Thymus (tissue), 11 donors: ENCODE data around the gene SNX3. TPM values are rescaled to one million over a fixed set of nuclear protein-coding genes. Genes with fewer than 3 reads are reported as not detected.
"Not testable (repeated sequence)": the region's sequence is repeated elsewhere in the genome, so short reads cannot be mapped to it uniquely, and the experiment has no call there.

Experiments used
- DNase-seq, 9 donors: peaks; one replicate each; pipeline ENCODE4 v3.0.0-alpha.2; 2013; ENCODE audit warnings: low spot score in 9 of 9, low read depth in 6 of 9, missing footprints in 1 of 9
- H3K27ac ChIP-seq, 2 donors: one replicate each; pipeline ENCODE4 v1.5.1; 2013; ENCODE audit warnings: control low read depth in 1 of 2, low read depth in 1 of 2, low read length in 1 of 2, mild to moderate bottlenecking in 1 of 2, moderate library complexity in 1 of 2
- H3K27me3 ChIP-seq, 2 donors: one replicate each; pipeline ENCODE4 v1.5.1; 2013; ENCODE audit warnings: low read length in 1 of 2; ENCODE audit not compliant: control insufficient read depth in 2 of 2, insufficient read depth in 1 of 2
- H3K36me3 ChIP-seq, 2 donors: one replicate each; pipeline ENCODE4 v1.5.1; 2013; ENCODE audit warnings: low read length in 1 of 2, mild to moderate bottlenecking in 1 of 2, moderate library complexity in 1 of 2; ENCODE audit not compliant: control insufficient read depth in 2 of 2, insufficient read depth in 2 of 2
- H3K4me1 ChIP-seq, 2 donors: one replicate each; pipeline ENCODE4 v1.5.1; 2013; ENCODE audit warnings: low read length in 2 of 2; ENCODE audit not compliant: control insufficient read depth in 2 of 2, insufficient read depth in 2 of 2
- H3K4me3 ChIP-seq, 2 donors: one replicate each; pipeline ENCODE4 v1.5.1; 2013; ENCODE audit warnings: low read length in 2 of 2, control low read depth in 1 of 2, mild to moderate bottlenecking in 1 of 2
- H3K9me3 ChIP-seq, 2 donors: one replicate each; pipeline ENCODE4 v1.5.1; 2013; ENCODE audit warnings: low read length in 1 of 2, mild to moderate bottlenecking in 1 of 2; ENCODE audit not compliant: control insufficient read depth in 2 of 2, insufficient read depth in 1 of 2
- WGBS: extraction: QIAGEN DNeasy Blood & Tissue Kit; methylation state at CpG from one replicate; pipeline ENCODE4 v1.1.7; 2013; 5-methylcytosine and 5-hydroxymethylcytosine counted together
- polyA plus RNA-seq: library from polyadenylated mRNA; stranded (reverse); fragments of 200-250 nt; gene quantifications from one replicate; pipeline ENCODE4 v1.2.3, GENCODE V29; 2013
- total RNA-seq: library from RNA; stranded (reverse); fragments of 120-200 nt; gene quantifications from one replicate; pipeline ENCODE4 v1.2.4, GENCODE V29; 2013
- donor health status: healthy.

SNX3 gene
- total and polyA plus RNA-seq, 2 donors, result 156 to 273 TPM

DNA sequence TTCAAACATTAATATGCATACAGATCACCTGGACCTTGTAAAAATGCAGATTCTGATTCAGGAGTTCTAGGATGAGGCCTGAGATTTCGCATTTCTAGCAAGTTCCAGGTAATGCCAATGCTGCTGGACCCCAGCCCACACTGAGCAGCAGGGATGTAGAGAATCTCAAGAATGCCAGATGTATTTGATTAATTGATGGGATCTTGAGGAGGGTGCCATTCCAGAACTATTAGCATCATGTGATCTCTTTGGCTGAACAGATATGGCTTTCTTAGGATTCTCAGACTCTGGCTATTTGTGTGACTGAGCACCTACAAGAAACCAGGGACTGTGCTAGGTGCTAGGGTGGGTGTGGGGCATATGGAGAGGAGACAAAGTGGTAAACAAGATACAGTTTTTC lies 16.5 kb upstream of the SNX3 start:
- no peaks in the 10 kb centered on the region for H3K36me3 ChIP-seq
- no peak overlapping the region for H3K27ac ChIP-seq
- H3K4me1 ChIP-seq, result no peaks in the 10 kb centered on the region
- no peaks in the 10 kb centered on the region for H3K9me3 ChIP-seq
- DNase-seq, result no peak
- H3K27me3 ChIP-seq, result no peaks in the 10 kb centered on the region
- 93% methylated on average over 1 of the region's 1 CpG for WGBS
- no peak overlapping the region for H3K4me3 ChIP-seq

- Histone ChIP-seq H3K4me1 (no peaks in the 10 kb centered on the region), H3K9me3 (no peaks in the 10 kb centered on the region), H3K27ac (no peak overlapping the region), H3K27me3 (no peaks in the 10 kb centered on the region), H3K36me3 (no peaks in the 10 kb centered on the region), H3K4me3 (no peak overlapping the region)
- DNase-seq, result no peak
- WGBS, result 94% methylated on average over 2 of the region's 2 CpGs
Observed at GRCh38 chr6:108275976-108276375, 15.1 kb upstream of the SNX3 start.

- Histone ChIP-seq H3K36me3 (no peaks in the 10 kb centered on the region), H3K27me3 (no peaks in the 10 kb centered on the region), H3K4me3 (no peak overlapping the region), H3K27ac (no peak overlapping the region), H3K4me1 (no peaks in the 10 kb centered on the region), H3K9me3 (no peaks in the 10 kb centered on the region)
- no peak for DNase-seq
- WGBS, result 93% methylated on average over 2 of the region's 2 CpGs
Observed at GRCh38 chr6:108274546-108274945, 13.7 kb upstream of the SNX3 start.

- H3K4me1 ChIP-seq, H3K4me3 ChIP-seq: not testable (repeated sequence)
- 94% methylated on average over 31 of the region's 31 CpGs for WGBS
Observed at GRCh38 chr6:108269955-108270354, 9.1 kb upstream of the SNX3 start.

DNA sequence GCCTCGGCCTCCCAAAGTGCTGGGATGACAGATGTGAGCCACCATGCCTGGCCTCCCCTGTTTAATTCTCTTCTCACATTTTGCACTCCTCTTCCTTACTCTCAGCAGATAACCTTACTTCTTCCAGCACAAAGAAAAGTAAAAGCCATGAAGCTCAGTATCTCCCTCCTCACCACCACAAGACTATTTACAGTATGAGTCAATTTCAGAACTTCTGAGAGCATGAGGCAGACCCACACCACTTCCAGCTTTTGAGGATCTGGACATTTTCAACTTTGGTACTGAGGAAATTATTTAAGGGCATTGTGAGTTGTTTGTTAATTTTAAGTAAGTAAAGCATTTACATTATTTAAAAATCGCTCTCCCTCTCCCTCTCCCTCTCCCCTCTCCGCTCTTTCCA lies 8.0 kb upstream of the SNX3 start:
- Histone ChIP-seq H3K4me1 (no peaks in the 10 kb centered on the region), H3K4me3 (no peak overlapping the region), H3K27me3 (no peaks in the 10 kb centered on the region), H3K36me3 (no peaks in the 10 kb centered on the region), H3K27ac (no peak overlapping the region), H3K9me3 (no peaks in the 10 kb centered on the region)
- 94% methylated on average over 3 of the region's 3 CpGs for WGBS
- no peak for DNase-seq

More at GRCh38 chr6:108269955-108270354, 9.1 kb upstream of the SNX3 start:
- not testable (repeated sequence) for H3K36me3 ChIP-seq, H3K27ac ChIP-seq, H3K27me3 ChIP-seq, DNase-seq, H3K9me3 ChIP-seq

DNA sequence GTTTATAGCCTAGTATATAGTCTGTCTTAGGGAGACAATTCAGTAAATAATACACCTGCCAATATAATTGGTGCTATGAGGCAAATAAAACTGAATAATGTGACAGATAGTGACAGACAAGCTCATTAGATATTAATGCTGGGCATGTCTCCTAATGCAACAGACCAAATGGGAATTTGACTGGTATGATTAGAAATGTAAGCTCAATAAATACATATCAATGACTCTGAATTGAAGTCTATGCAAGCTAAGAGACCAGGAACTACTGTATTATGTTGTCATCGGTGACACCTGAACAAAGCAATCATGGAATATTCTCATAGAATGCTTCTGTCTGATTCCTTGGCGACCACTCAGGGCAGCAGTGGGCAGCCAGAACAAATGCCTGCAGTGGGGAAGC lies 2.5 kb upstream of the SNX3 start:
- no peaks in the 10 kb centered on the region for H3K36me3 ChIP-seq
- WGBS, result 98% methylated on average over 2 of the region's 2 CpGs
- H3K27me3 ChIP-seq, result no peaks in the 10 kb centered on the region
- H3K4me3 ChIP-seq, result no peak overlapping the region
- H3K4me1 ChIP-seq, result peaks cover 3 to 17% of the 10 kb centered on the region in 2 donors
- no peaks in the 10 kb centered on the region for H3K9me3 ChIP-seq
- H3K27ac ChIP-seq, result no peak overlapping the region
- no peak for DNase-seq

- peak overlapping the region; percentile 79 to 98 for H3K4me3 ChIP-seq
- WGBS, result 1% methylated on average over 29 of the region's 29 CpGs
- DNase-seq, result peak in 7 of 9 donors; percentile 25 to 59 (median 41)
- no peaks in the 10 kb centered on the region for H3K27me3 ChIP-seq
- peak overlapping the region; percentile 95 to 98 for H3K27ac ChIP-seq
- no peaks in the 10 kb centered on the region for H3K9me3 ChIP-seq
- peaks cover 5 to 22% of the 10 kb centered on the region in 2 donors for H3K4me1 ChIP-seq
- peaks cover 0 to 10% of the 10 kb centered on the region in 2 donors for H3K36me3 ChIP-seq
Observed at GRCh38 chr6:108260126-108260808, 573 bp downstream of the SNX3 start.

DNA sequence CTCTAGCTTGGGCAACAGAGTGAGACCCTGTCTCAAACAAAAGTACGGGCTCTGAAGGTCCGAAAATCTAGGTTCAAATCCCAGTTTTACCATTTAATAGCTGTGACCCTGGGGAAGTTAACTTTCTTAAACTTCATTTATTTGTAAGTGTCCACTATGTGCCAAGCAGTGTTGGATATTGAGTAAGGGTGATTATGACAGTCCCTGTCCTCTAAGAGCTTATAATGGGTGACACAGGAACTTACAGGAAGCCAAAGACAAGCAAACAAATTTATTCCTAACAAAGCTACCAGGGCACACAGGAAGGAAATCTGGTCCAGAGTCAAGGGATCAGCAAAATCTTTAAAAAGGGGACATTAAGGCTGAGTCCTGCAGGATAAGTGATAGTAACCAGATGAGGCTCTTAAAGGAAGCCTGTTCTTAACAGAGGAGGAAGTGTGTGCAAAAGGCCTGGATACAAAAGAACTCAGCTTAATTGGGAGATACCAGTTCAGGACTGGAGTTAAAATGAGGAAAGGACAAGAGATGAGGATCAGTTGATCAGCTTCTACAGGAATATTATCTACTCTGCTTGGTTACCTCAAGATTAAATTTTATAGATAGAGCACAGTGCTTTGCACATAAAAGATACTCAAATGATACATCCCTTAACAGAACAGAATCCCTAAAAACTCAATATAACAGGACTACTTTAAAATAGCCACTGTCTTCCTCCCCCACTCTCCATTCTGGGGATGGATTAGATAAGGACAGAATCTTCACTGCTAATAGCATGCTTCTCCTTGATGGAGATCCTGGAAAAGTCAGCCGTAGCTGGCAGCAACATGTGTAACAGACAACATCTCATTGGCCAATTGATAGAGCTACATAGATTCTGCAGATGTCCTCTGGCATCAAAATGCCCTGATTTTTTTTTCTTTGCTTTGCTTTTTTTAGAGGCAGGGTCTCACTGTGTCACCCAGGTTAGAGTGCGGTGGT lies 6.1 kb downstream of the SNX3 start:
- Histone ChIP-seq H3K4me3 (no peak overlapping the region), H3K36me3 (peaks cover 0 to 19% of the 10 kb centered on the region in 2 donors), H3K27me3 (no peaks in the 10 kb centered on the region), H3K27ac (no peak overlapping the region), H3K4me1 (peaks cover 2 to 16% of the 10 kb centered on the region in 2 donors), H3K9me3 (no peaks in the 10 kb centered on the region)
- 97% methylated on average over 4 of the region's 4 CpGs for WGBS
- no peak for DNase-seq

- Histone ChIP-seq H3K36me3 (peaks cover 0 to 19% of the 10 kb centered on the region in 2 donors), H3K4me1 (peaks cover 2 to 7% of the 10 kb centered on the region in 2 donors), H3K9me3 (no peaks in the 10 kb centered on the region), H3K27me3 (no peaks in the 10 kb centered on the region), H3K4me3 (no peak overlapping the region), H3K27ac (no peak overlapping the region)
- WGBS, result 100% methylated on average over 1 of the region's 1 CpG
- DNase-seq, result no peak
Observed at GRCh38 chr6:108253241-108253640, 7.6 kb downstream of the SNX3 start.
